ENCODE results near the gene FGFBP3. TPM values are rescaled to one million over a fixed set of nuclear protein-coding genes. Genes with fewer than 3 reads are reported as not detected.

FGFBP3 gene
- polyA plus RNA-seq, 3 donors: 0.30 to 0.45 (median 0.32) TPM

DNA sequence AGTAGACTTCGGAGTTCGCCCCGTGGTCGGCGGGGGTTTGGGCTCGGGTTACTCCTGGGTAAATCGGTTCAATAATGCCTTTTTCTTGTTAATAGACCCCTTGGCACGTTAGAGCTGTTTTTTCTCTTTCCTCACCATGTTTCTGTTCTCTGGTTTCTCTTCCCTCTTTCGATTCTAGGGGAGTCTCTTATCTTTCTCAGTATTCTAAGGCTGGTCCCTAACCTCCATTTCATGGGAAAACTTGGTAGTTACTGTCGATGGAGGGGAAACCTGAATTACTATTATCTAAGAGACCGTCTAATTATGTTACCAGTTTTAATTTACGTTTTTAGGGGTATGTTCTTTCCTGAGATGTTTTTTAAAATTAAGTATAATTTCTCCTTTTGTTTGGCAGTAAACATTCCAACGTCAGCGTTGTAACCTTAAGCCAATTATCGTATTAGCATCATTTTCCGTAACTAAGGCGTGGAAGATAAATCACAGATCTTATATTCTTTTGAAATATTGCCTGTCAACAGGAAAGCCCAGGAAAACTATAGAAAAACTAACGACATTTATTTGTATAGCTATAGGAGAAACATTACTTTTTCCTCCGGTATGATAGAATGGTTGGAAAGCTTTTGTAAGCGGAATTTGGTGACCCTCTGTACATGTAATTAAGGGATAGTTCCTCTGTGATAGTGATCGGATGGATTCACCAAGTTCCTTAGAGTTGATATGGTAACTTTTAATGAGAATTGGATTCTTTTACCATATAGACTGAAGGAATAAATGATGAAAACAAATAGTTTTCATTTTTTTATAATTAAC lies 15.1 kb upstream of the FGFBP3 start:
- peaks cover 41% of the 10 kb centered on the region for H3K4me1 Mint-ChIP-seq
- no peaks in the 10 kb centered on the region for H3K36me3 ChIP-seq (replicated peaks in 1 of 2; ENCODE audit: control insufficient read depth in 1 of 2, insufficient read depth in 2 of 2, low read length in 2 of 2)
- peak overlapping the region; percentile 86 to 95 for H3K4me3 Mint-ChIP-seq
- peaks cover 0 to 3% (median 0%) of the 10 kb centered on the region in 3 donors for H3K27me3 Mint-ChIP-seq (ENCODE audit: low read depth in 3 of 3)
- TF ChIP-seq, protein P1, sequence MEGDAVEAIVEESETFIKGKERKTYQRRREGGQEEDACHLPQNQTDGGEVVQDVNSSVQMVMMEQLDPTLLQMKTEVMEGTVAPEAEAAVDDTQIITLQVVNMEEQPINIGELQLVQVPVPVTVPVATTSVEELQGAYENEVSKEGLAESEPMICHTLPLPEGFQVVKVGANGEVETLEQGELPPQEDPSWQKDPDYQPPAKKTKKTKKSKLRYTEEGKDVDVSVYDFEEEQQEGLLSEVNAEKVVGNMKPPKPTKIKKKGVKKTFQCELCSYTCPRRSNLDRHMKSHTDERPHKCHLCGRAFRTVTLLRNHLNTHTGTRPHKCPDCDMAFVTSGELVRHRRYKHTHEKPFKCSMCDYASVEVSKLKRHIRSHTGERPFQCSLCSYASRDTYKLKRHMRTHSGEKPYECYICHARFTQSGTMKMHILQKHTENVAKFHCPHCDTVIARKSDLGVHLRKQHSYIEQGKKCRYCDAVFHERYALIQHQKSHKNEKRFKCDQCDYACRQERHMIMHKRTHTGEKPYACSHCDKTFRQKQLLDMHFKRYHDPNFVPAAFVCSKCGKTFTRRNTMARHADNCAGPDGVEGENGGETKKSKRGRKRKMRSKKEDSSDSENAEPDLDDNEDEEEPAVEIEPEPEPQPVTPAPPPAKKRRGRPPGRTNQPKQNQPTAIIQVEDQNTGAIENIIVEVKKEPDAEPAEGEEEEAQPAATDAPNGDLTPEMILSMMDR (IDR thresholded peaks at IDR 0.05): no peak
- WGBS (ENCODE audit: insufficient coverage): 0% methylated on average over 7 of the region's 21 CpGs
- H3K9me3 ChIP-seq (replicated peaks in 1 of 2; ENCODE audit: control insufficient read depth in 1 of 2, insufficient read depth in 1 of 2, low read length in 2 of 2): peaks cover 0 to 3% of the 10 kb centered on the region in 2 donors
- H3K79me2 ChIP-seq (ENCODE audit: insufficient read depth, low read length): peaks cover 59% of the 10 kb centered on the region
- peak overlapping the region; percentile 93 to 98 for H3K27ac ChIP-seq (ENCODE audit: low read depth in 1 of 2, low read length in 2 of 2)
- peak overlapping the region; percentile 98 for H3K9ac ChIP-seq (ENCODE audit: insufficient read depth, low read length, poor library complexity, severe bottlenecking)
- H3K4me2 ChIP-seq (replicated peaks; ENCODE audit: extremely low read depth, low read length, poor library complexity, severe bottlenecking): peak overlapping the region; percentile 77
- H3K27ac Mint-ChIP-seq: peak overlapping the region; percentile 94 to 99 (median 96)
- H2AFZ ChIP-seq (ENCODE audit: insufficient read depth, low read depth, low read length, poor library complexity, severe bottlenecking): peak overlapping the region; percentile 86
- H3K9me3 Mint-ChIP-seq: peaks cover 0 to 8% (median 4%) of the 10 kb centered on the region in 7 donors
- intact Hi-C loops (cut with micrococcal nuclease): loop anchor here (5.0 kb wide), 1 partner anchor 127 kb away; the partner anchor contains the start of gene TNKS2 (in 2 of the 2)
- peaks cover 28% of the 10 kb centered on the region for H4K20me1 ChIP-seq (ENCODE audit: insufficient read depth, low read length)
- DNase-seq: peak in 2 of 3 donors; percentile 37 to 38
- H3K27me3 ChIP-seq (ENCODE audit: control insufficient read depth in 2 of 2, insufficient read depth in 2 of 2, low read length in 2 of 2): no peaks in the 10 kb centered on the region
- H3K4me3 ChIP-seq (replicated peaks in 1 of 3; ENCODE audit: low read depth in 2 of 3, low read length in 3 of 3): peak overlapping the region; percentile 92 to 97 (median 92)
- H3K36me3 Mint-ChIP-seq: peaks cover 5 to 14% of the 10 kb centered on the region in 2 donors
- peaks cover 20 to 38% of the 10 kb centered on the region in 2 donors for H3K4me1 ChIP-seq (ENCODE audit: control insufficient read depth in 1 of 2, insufficient read depth in 2 of 2, low read length in 2 of 2)

DNA sequence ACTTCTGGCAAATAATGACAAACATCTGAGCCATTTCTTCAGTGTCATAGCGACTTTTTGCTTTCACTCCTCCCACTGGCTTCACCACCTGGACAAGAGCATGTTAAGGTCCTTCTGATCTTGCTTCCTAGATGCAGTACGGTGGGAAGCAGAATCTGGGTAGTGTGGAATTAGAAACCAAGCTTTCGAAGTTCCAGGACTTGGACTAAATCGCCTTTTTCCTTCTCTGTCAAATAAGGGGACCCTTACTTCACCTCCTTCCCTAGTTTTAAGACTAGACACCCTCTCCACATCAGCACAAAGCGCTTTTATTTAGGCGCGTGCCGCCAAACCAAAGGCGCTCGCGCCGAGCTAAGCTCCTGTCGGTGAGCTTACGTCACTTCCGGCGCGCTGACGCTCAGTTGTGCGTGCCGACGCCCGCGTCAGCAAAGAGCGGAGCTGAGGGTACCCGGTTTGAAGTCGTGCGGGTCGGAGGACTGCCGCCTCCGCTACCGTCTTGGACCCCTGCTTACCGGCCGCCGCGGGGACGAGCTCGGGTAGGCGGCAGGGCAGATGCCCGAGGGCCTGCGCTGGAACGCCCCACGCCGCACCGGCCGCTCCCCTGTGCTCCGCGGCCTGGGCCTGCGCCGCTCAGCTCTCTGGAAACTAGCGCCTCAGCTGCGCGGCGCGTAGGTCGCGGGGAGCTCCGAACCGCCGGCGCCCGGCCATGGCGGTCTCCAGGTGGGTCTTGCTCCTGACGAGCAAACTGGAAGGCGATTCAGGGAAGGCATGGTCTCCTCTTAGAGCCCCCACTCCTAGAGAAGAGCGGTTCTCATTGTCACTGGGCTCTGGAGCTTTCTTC lies 14.3 kb upstream of the FGFBP3 start, which contains the start of gene BTAF1:
Gene BTAF1, plus strand, starts transcription at position 400 of the 841 bp plus-strand sequence. Its CDS starts 307 bp downstream, at position 707.
- peak within 1 kb of the TSS; percentile 92 to 97 (median 92) for H3K4me3 ChIP-seq (replicated peaks in 1 of 3; ENCODE audit: low read depth in 2 of 3, low read length in 3 of 3)
- TF ChIP-seq, protein P1 (IDR thresholded peaks at IDR 0.05): no peak
- Mint-ChIP-seq H3K4me3 (peak within 1 kb of the TSS; percentile 86 to 95), H3K27me3 (ENCODE audit: low read depth in 3 of 3) (peaks cover 0 to 3% (median 1%) of the 10 kb centered on the region in 3 donors), H3K4me1 (peaks cover 35% of the 10 kb centered on the region), H3K9me3 (peaks cover 2 to 12% (median 7%) of the 10 kb centered on the region in 7 donors), H3K27ac (peak within 1 kb of the TSS; percentile 94 to 99 (median 96)), H3K36me3 (peaks cover 1 to 12% of the 10 kb centered on the region in 2 donors)
- peak within 1 kb of the TSS; percentile 77 for H3K4me2 ChIP-seq (replicated peaks; ENCODE audit: extremely low read depth, low read length, poor library complexity, severe bottlenecking)
- no peaks in the 10 kb centered on the region for H3K36me3 ChIP-seq (replicated peaks in 1 of 2; ENCODE audit: control insufficient read depth in 1 of 2, insufficient read depth in 2 of 2, low read length in 2 of 2)
- intact Hi-C loops (cut with micrococcal nuclease): loop anchor here in 1 of 2 donors (5.0 kb wide), 1 partner anchor 126 kb away; the partner anchor contains the start of gene TNKS2
- no peaks in the 10 kb centered on the region for H3K27me3 ChIP-seq (ENCODE audit: control insufficient read depth in 2 of 2, insufficient read depth in 2 of 2, low read length in 2 of 2)
- under 1% methylated on average over 61 of the region's 65 CpGs for WGBS (ENCODE audit: insufficient coverage)
- peak within 1 kb of the TSS; percentile 86 for H2AFZ ChIP-seq (ENCODE audit: insufficient read depth, low read depth, low read length, poor library complexity, severe bottlenecking)
- peaks cover 20 to 38% of the 10 kb centered on the region in 2 donors for H3K4me1 ChIP-seq (ENCODE audit: control insufficient read depth in 1 of 2, insufficient read depth in 2 of 2, low read length in 2 of 2)
- H3K79me2 ChIP-seq (ENCODE audit: insufficient read depth, low read length): peaks cover 51% of the 10 kb centered on the region
- peak within 1 kb of the TSS; percentile 93 to 98 for H3K27ac ChIP-seq (ENCODE audit: low read depth in 1 of 2, low read length in 2 of 2)
- H3K9me3 ChIP-seq (replicated peaks in 1 of 2; ENCODE audit: control insufficient read depth in 1 of 2, insufficient read depth in 1 of 2, low read length in 2 of 2): peaks cover 0 to 8% of the 10 kb centered on the region in 2 donors
- peaks cover 20% of the 10 kb centered on the region for H4K20me1 ChIP-seq (ENCODE audit: insufficient read depth, low read length)
- peak within 1 kb of the TSS; percentile 98 for H3K9ac ChIP-seq (ENCODE audit: insufficient read depth, low read length, poor library complexity, severe bottlenecking)
- peak; percentile 92 to 94 (median 93) for DNase-seq

All from CD14-positive monocyte (primary cell).